Activated T-cell treated with anti-CD3 and anti-CD28 coated beads, Interleukin-2, amount 50 U/mL, for 72 hours (primary cell): ENCODE measurements around the gene TNPO2. TPM values are rescaled to one million over a fixed set of nuclear protein-coding genes. Genes with fewer than 3 reads are reported as not detected.
"Not testable (repeated sequence)": the region's sequence is repeated elsewhere in the genome, so short reads cannot be mapped to it uniquely, and the experiment has no call there.

Source experiments
- ATAC-seq, 2 donors: fragments of 150-1000 bp; cut with Tn5 transposase; replicated peaks in 1 of 2; 2 replicates each; pipeline ENCODE4 v1.10.0; 2021; ENCODE audit warnings: moderate library complexity in 2 of 2, mild to moderate bottlenecking in 1 of 2
- DNase-seq, 2 donors: peaks; one replicate each; pipeline ENCODE4 v3.0.0; 2021 to 2022; ENCODE audit warnings: mixed read lengths in 1 of 2
- H3K27ac Mint-ChIP-seq: one replicate; pipeline ENCODE4 v1.8.0; 2022; ENCODE audit warnings: mild to moderate bottlenecking, moderate library complexity, mixed read lengths
- H3K27me3 Mint-ChIP-seq: one replicate; pipeline ENCODE4 v1.8.0; 2022; ENCODE audit warnings: low read depth, mixed read lengths
- H3K36me3 Mint-ChIP-seq, 2 donors: one replicate each; pipeline ENCODE4 v1.8.0; 2022; ENCODE audit warnings: mixed read lengths in 2 of 2, mild to moderate bottlenecking in 1 of 2; ENCODE audit not compliant: insufficient read depth in 2 of 2
- H3K4me1 Mint-ChIP-seq: one replicate; pipeline ENCODE4 v1.8.0; 2022; ENCODE audit warnings: low read depth, mixed read lengths
- H3K4me3 Mint-ChIP-seq, 2 donors: one replicate each; pipeline ENCODE4 v1.8.0; 2022; ENCODE audit warnings: mild to moderate bottlenecking in 2 of 2, mixed read lengths in 2 of 2, moderate library complexity in 2 of 2
- H3K9me3 Mint-ChIP-seq, 2 donors: one replicate each; pipeline ENCODE4 v1.8.0; 2022; ENCODE audit warnings: mixed read lengths in 2 of 2
- total RNA-seq, 2 donors: library from RNA; stranded (reverse); gene quantifications; one replicate each; pipeline ENCODE4 v1.2.3, GENCODE V29; 2022

TNPO2 gene
- total RNA-seq, 2 donors from 2014 or later = 62.6 to 73.2 TPM

- Mint-ChIP-seq H3K4me1 (peaks cover 11% of the 10 kb centered on the region), H3K36me3 (peaks cover 0 to 2% of the 10 kb centered on the region in 2 donors), H3K27me3 (no peaks in the 10 kb centered on the region), H3K9me3 (no peaks in the 10 kb centered on the region), H3K4me3 (peak overlapping the region; percentile 70 to 87), H3K27ac (no peak overlapping the region)
- no peak for ATAC-seq
- DNase-seq = no peak
These were observed 28.2 kb downstream of the TNPO2 start for GRCh38 chr19:12695514-12695913.

- peak in 1 of 2 donors; percentile 24 for ATAC-seq
- Mint-ChIP-seq H3K36me3 (peaks cover 0 to 2% of the 10 kb centered on the region in 2 donors), H3K4me3 (peak overlapping the region; percentile 31 to 87), H3K4me1 (peaks cover 11% of the 10 kb centered on the region), H3K9me3 (no peaks in the 10 kb centered on the region), H3K27me3 (no peaks in the 10 kb centered on the region), H3K27ac (no peak overlapping the region)
- no peak for DNase-seq
These were observed 28.6 kb downstream of the TNPO2 start for GRCh38 chr19:12695096-12695495.

- no peak overlapping the region for H3K27ac Mint-ChIP-seq
- H3K27me3 Mint-ChIP-seq = no peaks in the 10 kb centered on the region
- peaks cover 0 to 2% of the 10 kb centered on the region in 2 donors for H3K36me3 Mint-ChIP-seq
- H3K4me3 Mint-ChIP-seq = no peak overlapping the region
- H3K9me3 Mint-ChIP-seq = no peaks in the 10 kb centered on the region
- peaks cover 11% of the 10 kb centered on the region for H3K4me1 Mint-ChIP-seq
- ATAC-seq = no peak
- no peak for DNase-seq
These were observed 29.1 kb downstream of the TNPO2 start for GRCh38 chr19:12694641-12695040.

- DNase-seq (no peak), ATAC-seq (no peak)
- H3K4me3 Mint-ChIP-seq = no peak overlapping the region
- H3K36me3 Mint-ChIP-seq = no peaks in the 10 kb centered on the region
- no peak overlapping the region for H3K27ac Mint-ChIP-seq
- H3K4me1 Mint-ChIP-seq = peaks cover 6% of the 10 kb centered on the region
- no peaks in the 10 kb centered on the region for H3K9me3 Mint-ChIP-seq
- H3K27me3 Mint-ChIP-seq = no peaks in the 10 kb centered on the region
These were observed 30.8 kb downstream of the TNPO2 start for GRCh38 chr19:12692960-12693359.

GRCh38 chr19:12689581-12690216 is 34.0 kb downstream of the TNPO2 start:
- Mint-ChIP-seq H3K4me3 (no peak overlapping the region), H3K27me3 (no peaks in the 10 kb centered on the region), H3K9me3 (no peaks in the 10 kb centered on the region), H3K4me1 (no peaks in the 10 kb centered on the region), H3K27ac (no peak overlapping the region), H3K36me3 (no peaks in the 10 kb centered on the region)
- ATAC-seq (no peak), DNase-seq (no peak)

- H3K9me3 Mint-ChIP-seq = no peaks in the 10 kb centered on the region
- H3K36me3 Mint-ChIP-seq = no peaks in the 10 kb centered on the region
- ATAC-seq = no peak
- no peak for DNase-seq
- H3K4me3 Mint-ChIP-seq = no peak overlapping the region
- no peaks in the 10 kb centered on the region for H3K27me3 Mint-ChIP-seq
- no peaks in the 10 kb centered on the region for H3K4me1 Mint-ChIP-seq
- H3K27ac Mint-ChIP-seq = no peak overlapping the region
These were observed 34.7 kb downstream of the TNPO2 start for GRCh38 chr19:12689012-12689411.

- H3K27ac Mint-ChIP-seq = no peak within 1 kb of the TSS
- H3K4me3 Mint-ChIP-seq = no peak within 1 kb of the TSS
- peaks cover 5% of the 10 kb centered on the region for H3K4me1 Mint-ChIP-seq
- H3K36me3 Mint-ChIP-seq = no peaks in the 10 kb centered on the region
- ATAC-seq = no peak
- no peaks in the 10 kb centered on the region for H3K27me3 Mint-ChIP-seq
- H3K9me3 Mint-ChIP-seq = no peaks in the 10 kb centered on the region
- no peak for DNase-seq
These were observed 36.1 kb downstream of the TNPO2 start, which contains the start of gene GNG14 for GRCh38 chr19:12687496-12688196. GNG14 (plus strand) TSS chr19:12687998; CDS start chr19:12688049, 51 bp downstream.

GRCh38 chr19:12685831-12686230 is 37.9 kb downstream of the TNPO2 start:
- Mint-ChIP-seq H3K36me3 (peaks cover 4% of the 10 kb centered on the region in 2 donors), H3K9me3 (no peaks in the 10 kb centered on the region), H3K27ac (no peak overlapping the region), H3K27me3 (no peaks in the 10 kb centered on the region), H3K4me3 (no peak overlapping the region), H3K4me1 (peaks cover 10% of the 10 kb centered on the region)
- no peak for ATAC-seq
- no peak for DNase-seq

- DNase-seq = peak; percentile 90 to 95
These were observed 42.4 kb downstream of the TNPO2 start, which contains the start of gene DHPS for GRCh38 chr19:12681074-12681987. DHPS (minus strand) TSS chr19:12681880; CDS start chr19:12681766, 114 bp downstream.

GRCh38 chr19:12680034-12680433 is 43.7 kb downstream of the TNPO2 start:
- Mint-ChIP-seq H3K36me3 (peaks cover 10 to 18% of the 10 kb centered on the region in 2 donors), H3K27me3 (no peaks in the 10 kb centered on the region), H3K4me1 (peaks cover 34% of the 10 kb centered on the region), H3K9me3 (no peaks in the 10 kb centered on the region), H3K27ac (peak overlapping the region; percentile 24), H3K4me3 (peak overlapping the region; percentile 95 to 98)
- DNase-seq (no peak), ATAC-seq (no peak)

More at GRCh38 chr19:12681074-12681987, 42.4 kb downstream of the TNPO2 start, which contains the start of gene DHPS:
- no peaks in the 10 kb centered on the region for H3K27me3 Mint-ChIP-seq
- peak; percentile 87 to 89 for ATAC-seq
- H3K4me3 Mint-ChIP-seq = peak within 1 kb of the TSS; percentile 95 to 98
- H3K9me3 Mint-ChIP-seq = no peaks in the 10 kb centered on the region
- H3K27ac Mint-ChIP-seq = peak within 1 kb of the TSS; percentile 97
- peaks cover 5 to 18% of the 10 kb centered on the region in 2 donors for H3K36me3 Mint-ChIP-seq
- peaks cover 31% of the 10 kb centered on the region for H3K4me1 Mint-ChIP-seq

GRCh38 chr19:12678039-12678438 is 45.7 kb downstream of the TNPO2 start:
- H3K27me3 Mint-ChIP-seq, H3K27ac Mint-ChIP-seq, ATAC-seq, H3K4me3 Mint-ChIP-seq, H3K9me3 Mint-ChIP-seq, DNase-seq: not testable (repeated sequence)
- Mint-ChIP-seq H3K4me1 (peaks cover 41% of the 10 kb centered on the region), H3K36me3 (peaks cover 14 to 30% of the 10 kb centered on the region in 2 donors)

- Mint-ChIP-seq H3K27me3 (no peaks in the 10 kb centered on the region), H3K9me3 (no peaks in the 10 kb centered on the region), H3K36me3 (peaks cover 18 to 35% of the 10 kb centered on the region in 2 donors), H3K4me1 (peaks cover 42% of the 10 kb centered on the region), H3K27ac (no peak overlapping the region), H3K4me3 (no peak overlapping the region)
- ATAC-seq (no peak), DNase-seq (no peak)
These were observed 46.8 kb downstream of the TNPO2 start for GRCh38 chr19:12676928-12677327.
